ELF-1 (cell line): ENCODE measurements around the gene TTLL3.
A peak's percentile ranks its signal among the peaks of the same experiment; 100 is the strongest.
"Not testable (repeated sequence)": the region's sequence is repeated elsewhere in the genome, so short reads cannot be mapped to it uniquely, and the experiment has no call there.

Experiments
- DNase-seq: peaks from one replicate; pipeline ENCODE4 v3.0.0-alpha.2; 2016; ENCODE audit warnings: low read depth, low spot score

Gene TTLL3

GRCh38 chr3:9837701-9838582 is 27.9 kb downstream of the TTLL3 start:
- no peak for DNase-seq

GRCh38 chr3:9838856-9839255 is 28.8 kb downstream of the TTLL3 start:
- DNase-seq = no peak

- DNase-seq = no peak
Observed at GRCh38 chr3:9841015-9841414, 31.0 kb downstream of the TTLL3 start.

- peak; percentile 98 for DNase-seq
Observed at GRCh38 chr3:9843715-9844438, 33.8 kb downstream of the TTLL3 start, which contains the start of gene RPUSD3. TSS of gene RPUSD3 (minus strand) at chr3:9844008. CDS start at chr3:9843990, 18 bp downstream.

GRCh38 chr3:9846231-9846630 is 36.2 kb downstream of the TTLL3 start:
- DNase-seq = peak; percentile 70

GRCh38 chr3:9846931-9847488 is 36.9 kb downstream of the TTLL3 start:
- no peak for DNase-seq

- peak; percentile 69 for DNase-seq
Observed at GRCh38 chr3:9847870-9848269, 37.8 kb downstream of the TTLL3 start.

GRCh38 chr3:9848860-9849259 is 38.8 kb downstream of the TTLL3 start:
- DNase-seq = not testable (repeated sequence)

- DNase-seq = peak; percentile 31
Observed at GRCh38 chr3:9851383-9851782, 41.3 kb downstream of the TTLL3 start.

- DNase-seq = not testable (repeated sequence)
Observed at GRCh38 chr3:9851926-9852325, 41.9 kb downstream of the TTLL3 start.

- DNase-seq = no peak
Observed at GRCh38 chr3:9852528-9852927, 42.5 kb downstream of the TTLL3 start.

- peak; percentile 36 for DNase-seq
Observed at GRCh38 chr3:9854291-9854940, 44.4 kb downstream of the TTLL3 start.

GRCh38 chr3:9855594-9855993 is 45.5 kb downstream of the TTLL3 start:
- no peak for DNase-seq

GRCh38 chr3:9859530-9860025 is 49.5 kb downstream of the TTLL3 start:
- no peak for DNase-seq

GRCh38 chr3:9861201-9861600 is 51.1 kb downstream of the TTLL3 start:
- peak; percentile 25 for DNase-seq

- DNase-seq = no peak
Observed at GRCh38 chr3:9861626-9862130, 51.6 kb downstream of the TTLL3 start.

- DNase-seq = peak; percentile 88
Observed at GRCh38 chr3:9862391-9863057, 52.5 kb downstream of the TTLL3 start.

GRCh38 chr3:9863058-9863772 is 53.2 kb downstream of the TTLL3 start:
- no peak for DNase-seq

- DNase-seq = no peak
Observed at GRCh38 chr3:9864200-9864927, 54.3 kb downstream of the TTLL3 start.
